Measurements from ENCODE around the gene CLCNKB.

DNA sequence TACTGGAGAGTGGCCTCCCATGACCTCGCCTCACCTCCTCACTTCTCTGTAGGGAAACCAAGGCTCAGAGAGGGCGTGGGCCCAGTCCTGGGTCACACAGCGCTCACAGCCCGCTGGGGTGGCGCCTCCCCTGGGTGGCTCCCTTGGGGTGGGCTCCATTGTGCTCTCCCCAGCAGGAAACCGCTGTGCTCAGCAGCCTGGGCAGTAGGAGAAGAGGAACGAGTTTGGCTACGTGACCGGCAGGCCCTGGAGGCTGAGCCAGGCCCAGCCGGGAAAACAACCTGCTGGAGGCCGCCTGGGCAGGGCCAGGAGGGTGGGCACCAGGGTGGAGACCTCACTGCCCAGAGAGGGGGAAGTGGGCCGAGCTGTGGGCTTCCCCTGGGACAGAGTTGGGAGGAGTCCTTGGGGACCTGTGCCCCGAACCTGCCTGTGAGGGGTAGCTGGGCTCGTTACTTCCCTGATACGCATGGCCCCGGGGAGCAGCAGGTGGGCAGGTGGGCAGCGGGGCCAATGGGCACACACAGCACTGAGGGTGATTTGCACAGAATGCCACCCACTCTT is 44.8 kb downstream of the CLCNKB start:
- TF ChIP-seq, protein P1, sequence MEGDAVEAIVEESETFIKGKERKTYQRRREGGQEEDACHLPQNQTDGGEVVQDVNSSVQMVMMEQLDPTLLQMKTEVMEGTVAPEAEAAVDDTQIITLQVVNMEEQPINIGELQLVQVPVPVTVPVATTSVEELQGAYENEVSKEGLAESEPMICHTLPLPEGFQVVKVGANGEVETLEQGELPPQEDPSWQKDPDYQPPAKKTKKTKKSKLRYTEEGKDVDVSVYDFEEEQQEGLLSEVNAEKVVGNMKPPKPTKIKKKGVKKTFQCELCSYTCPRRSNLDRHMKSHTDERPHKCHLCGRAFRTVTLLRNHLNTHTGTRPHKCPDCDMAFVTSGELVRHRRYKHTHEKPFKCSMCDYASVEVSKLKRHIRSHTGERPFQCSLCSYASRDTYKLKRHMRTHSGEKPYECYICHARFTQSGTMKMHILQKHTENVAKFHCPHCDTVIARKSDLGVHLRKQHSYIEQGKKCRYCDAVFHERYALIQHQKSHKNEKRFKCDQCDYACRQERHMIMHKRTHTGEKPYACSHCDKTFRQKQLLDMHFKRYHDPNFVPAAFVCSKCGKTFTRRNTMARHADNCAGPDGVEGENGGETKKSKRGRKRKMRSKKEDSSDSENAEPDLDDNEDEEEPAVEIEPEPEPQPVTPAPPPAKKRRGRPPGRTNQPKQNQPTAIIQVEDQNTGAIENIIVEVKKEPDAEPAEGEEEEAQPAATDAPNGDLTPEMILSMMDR (IDR thresholded peaks at IDR 0.05) = no peak
- TF ChIP-seq POLR2A (IDR thresholded peaks at IDR 0.05) = no peak

Measured in testis (tissue), 2 donors.